SK-N-SH treated with all-trans-retinoic acid at 6 μM for 48 hours (cell line): ENCODE results near the gene RBMX.
"Not testable (repeated sequence)": the region's sequence is repeated elsewhere in the genome, so short reads cannot be mapped to it uniquely, and the experiment has no call there.

Experiments
- ATAC-seq: fragments of 200-7000 bp; cut with Tn5 transposase; 3 replicates; pipeline ENCODE4 v1.9.1; 2020; ENCODE audit warnings: mild to moderate bottlenecking, moderate library complexity
- ARNTL ChIP-seq: fragments of 450-650 bp; formaldehyde crosslinking; IDR thresholded peaks from 2 replicates; pipeline ENCODE4 v1.5.0; 2020; ENCODE audit warnings: low read depth, mild to moderate bottlenecking, moderate library complexity, borderline replicate concordance
- BACH2 ChIP-seq: fragments of 250-450 bp; sonication (Bioruptor Pico); IDR thresholded peaks from 2 replicates; pipeline ENCODE4 v1.9.0; 2021; ENCODE audit warnings: mild to moderate bottlenecking, borderline replicate concordance
- CREB5 ChIP-seq: fragments of 250-450 bp; sonication (Bioruptor Pico); IDR thresholded peaks from 2 replicates; pipeline ENCODE4 v1.5.1; 2020; ENCODE audit warnings: low read depth, mild to moderate bottlenecking, moderate library complexity
- CSDC2 ChIP-seq: fragments of 250-450 bp; sonication (Bioruptor Pico); IDR thresholded peaks from 2 replicates; pipeline ENCODE4 v1.5.0; 2020; ENCODE audit warnings: mild to moderate bottlenecking, moderate library complexity
- CSRNP3 ChIP-seq: fragments of 250-450 bp; sonication (Bioruptor Pico); IDR thresholded peaks from 2 replicates; pipeline ENCODE4 v1.5.1; 2021; ENCODE audit warnings: mild to moderate bottlenecking, moderate library complexity
- ESRRG ChIP-seq: fragments of 250-450 bp; sonication (Bioruptor Pico); IDR thresholded peaks from 2 replicates; pipeline ENCODE4 v1.6.1; 2021; ENCODE audit warnings: mild to moderate bottlenecking
- GLIS3 ChIP-seq: fragments of 250-450 bp; sonication (Bioruptor Pico); IDR thresholded peaks from 2 replicates; pipeline ENCODE4 v1.5.0; 2020; ENCODE audit warnings: mild to moderate bottlenecking, moderate library complexity
- ISL1 ChIP-seq: fragments of 250-450 bp; sonication (Bioruptor Pico); IDR thresholded peaks from 2 replicates; pipeline ENCODE4 v2.1.2; 2022; ENCODE audit warnings: mild to moderate bottlenecking, moderate library complexity
- OSR1 ChIP-seq: fragments of 250-450 bp; sonication (Bioruptor Pico); IDR thresholded peaks from 2 replicates; pipeline ENCODE4 v1.8.0; 2022; ENCODE audit warnings: moderate library complexity, mild to moderate bottlenecking, inconsistent platforms
- PATZ1 ChIP-seq: fragments of 250-450 bp; sonication (Bioruptor Pico); IDR thresholded peaks from 2 replicates; pipeline ENCODE4 v1.8.0; 2020; ENCODE audit warnings: mild to moderate bottlenecking, moderate library complexity, borderline replicate concordance
- POU6F1 ChIP-seq: fragments of 250-450 bp; sonication (Bioruptor Pico); IDR thresholded peaks from 2 replicates; pipeline ENCODE4 v1.8.0; 2021; ENCODE audit warnings: low read depth, mild to moderate bottlenecking, moderate library complexity, borderline replicate concordance
- PPARA ChIP-seq: fragments of 250-450 bp; sonication (Bioruptor Pico); IDR thresholded peaks from 2 replicates; pipeline ENCODE4 v1.5.0; 2020; ENCODE audit warnings: mild to moderate bottlenecking, borderline replicate concordance
- RARB ChIP-seq: fragments of 250-450 bp; sonication (Bioruptor Pico); IDR thresholded peaks from 2 replicates; pipeline ENCODE4 v1.8.0; 2021; ENCODE audit warnings: mild to moderate bottlenecking, moderate library complexity
- SNAI2 ChIP-seq: fragments of 250-450 bp; sonication (Bioruptor Pico); IDR thresholded peaks from 2 replicates; pipeline ENCODE4 v1.5.0; 2020; ENCODE audit warnings: mild to moderate bottlenecking, moderate library complexity
- TOX ChIP-seq: fragments of 250-450 bp; sonication (Bioruptor Pico); IDR thresholded peaks from 2 replicates; pipeline ENCODE4 v1.8.0; 2021; ENCODE audit warnings: mild to moderate bottlenecking, moderate library complexity, borderline replicate concordance
- TSHZ2 ChIP-seq: fragments of 250-450 bp; sonication (Bioruptor Pico); IDR thresholded peaks from 2 replicates; pipeline ENCODE4 v1.5.0; 2020; ENCODE audit warnings: mild to moderate bottlenecking, moderate library complexity
- ZC3H10 ChIP-seq: fragments of 250-450 bp; sonication (Bioruptor Pico); IDR thresholded peaks from 2 replicates; pipeline ENCODE4 v1.5.1; 2021; ENCODE audit warnings: mild to moderate bottlenecking, moderate library complexity
- ZFP3 ChIP-seq: fragments of 250-450 bp; sonication (Bioruptor Pico); IDR thresholded peaks from 2 replicates; pipeline ENCODE4 v1.5.0; 2020; ENCODE audit warnings: mild to moderate bottlenecking, moderate library complexity
- ZFP30 ChIP-seq: fragments of 450-650 bp; formaldehyde crosslinking; IDR thresholded peaks from 2 replicates; pipeline ENCODE4 v1.5.0; 2022; ENCODE audit warnings: mild to moderate bottlenecking, moderate library complexity
- ZNF565 ChIP-seq: fragments of 450-650 bp; formaldehyde crosslinking; conservative IDR thresholded peaks from 2 replicates; pipeline ENCODE4 v1.5.0; 2020; ENCODE audit warnings: low read depth, mild to moderate bottlenecking, moderate library complexity
- ZNF8 ChIP-seq: fragments of 450-650 bp; formaldehyde crosslinking; IDR thresholded peaks from 2 replicates; pipeline ENCODE4 v1.5.0; 2020; ENCODE audit warnings: mild to moderate bottlenecking, moderate library complexity

RBMX gene

GRCh38 chrX:136909119-136909705, 28.7 kb upstream of the RBMX start:
- no peak for TF ChIP-seq BACH2 (CRISPR knock-in tag)
- no peak for TF ChIP-seq PATZ1 (CRISPR knock-in tag)
- TF ChIP-seq TOX (CRISPR knock-in tag), result no peak
- TF ChIP-seq ZFP3, result no peak
- ATAC-seq, result peak; percentile 84

GRCh38 chrX:136907621-136908020, 27.1 kb upstream of the RBMX start:
- TF ChIP-seq ESRRG (CRISPR knock-in tag) (no peak), CSRNP3 (CRISPR knock-in tag) (no peak), PATZ1 (CRISPR knock-in tag) (no peak), ISL1 (CRISPR knock-in tag) (no peak), ZC3H10 (CRISPR knock-in tag) (no peak), ZNF565 (CRISPR knock-in tag) (no peak), RARB (CRISPR knock-in tag) (no peak), BACH2 (CRISPR knock-in tag) (no peak), ZNF8 (CRISPR knock-in tag) (no peak), GLIS3 (CRISPR knock-in tag) (no peak)
- ATAC-seq, result no peak

- no peak for ATAC-seq
- TF ChIP-seq ZC3H10 (CRISPR knock-in tag) (no peak), ZNF8 (CRISPR knock-in tag) (no peak), SNAI2 (no peak), PATZ1 (CRISPR knock-in tag) (no peak), GLIS3 (CRISPR knock-in tag) (no peak), CSRNP3 (CRISPR knock-in tag) (no peak), RARB (CRISPR knock-in tag) (no peak), PPARA (CRISPR knock-in tag) (no peak), ARNTL (no peak), OSR1 (no peak), TSHZ2 (CRISPR knock-in tag) (no peak), ZFP3 (no peak), CSDC2 (CRISPR knock-in tag) (no peak), ZFP30 (CRISPR knock-in tag) (no peak), CREB5 (no peak), TOX (CRISPR knock-in tag) (no peak), POU6F1 (CRISPR knock-in tag) (no peak)
These were observed 26.5 kb upstream of the RBMX start for GRCh38 chrX:136906921-136907510.

- not testable (repeated sequence) for ATAC-seq
These were observed 23.5 kb upstream of the RBMX start for GRCh38 chrX:136904067-136904466.
